ENCODE data around the gene RNASE8.

RNASE8 gene

DNA sequence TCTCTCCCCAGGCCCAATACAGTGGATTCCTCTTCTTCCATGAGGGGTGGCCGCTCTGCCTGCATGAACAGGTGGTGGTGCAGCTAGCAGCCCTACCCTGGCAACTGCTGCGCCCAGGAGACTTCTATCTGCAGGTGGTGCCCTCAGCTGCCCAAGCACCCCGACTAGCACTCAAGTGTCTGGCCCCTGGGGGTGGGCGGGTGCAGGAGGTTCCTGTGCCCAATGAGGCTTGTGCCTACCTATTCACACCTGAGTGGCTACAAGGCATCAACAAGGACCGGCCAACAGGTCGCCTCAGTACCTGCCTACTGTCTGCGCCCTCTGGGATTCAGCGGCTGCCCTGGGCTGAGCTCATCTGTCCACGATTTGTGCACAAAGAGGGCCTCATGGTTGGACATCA is 16.3 kb downstream of the RNASE8 start:
- TF ChIP-seq CTBP1 (IDR thresholded peaks at IDR 0.05; ENCODE audit: borderline replicate concordance) (no peak), PKNOX1 (IDR thresholded peaks at IDR 0.05) (no peak), BHLHE40 (IDR thresholded peaks at IDR 0.05; ENCODE audit: borderline replicate concordance) (no peak), HDGF (IDR thresholded peaks at IDR 0.05; ENCODE audit: borderline replicate concordance) (no peak), FOXK2 (IDR thresholded peaks at IDR 0.05) (no peak), FOXM1 (IDR thresholded peaks at IDR 0.05; ENCODE audit: borderline replicate concordance) (no peak), TARDBP (IDR thresholded peaks at IDR 0.05) (no peak), FOXA1 (IDR thresholded peaks at IDR 0.05) (no peak), ZNF384 (IDR thresholded peaks at IDR 0.05) (no peak), NFRKB (IDR thresholded peaks at IDR 0.05) (no peak), L3MBTL2 (conservative IDR thresholded peaks at IDR 0.05) (no peak), SP1 (IDR thresholded peaks at IDR 0.05) (no peak), ELF4 (IDR thresholded peaks at IDR 0.05) (no peak)
- no peak for DNase-seq (ENCODE audit: extremely low spot score)
- ChIA-PET CTCF (interaction anchor here (1.2 to 1.5 kb wide), 2 partner anchors 19 kb away, joined by 6 read pairs; no protein-coding TSS in a partner anchor), POLR2A (interaction anchor here (1.1 kb wide), 1 partner anchor 23 kb away, joined by 3 read pairs; no protein-coding TSS in a partner anchor)

DNA sequence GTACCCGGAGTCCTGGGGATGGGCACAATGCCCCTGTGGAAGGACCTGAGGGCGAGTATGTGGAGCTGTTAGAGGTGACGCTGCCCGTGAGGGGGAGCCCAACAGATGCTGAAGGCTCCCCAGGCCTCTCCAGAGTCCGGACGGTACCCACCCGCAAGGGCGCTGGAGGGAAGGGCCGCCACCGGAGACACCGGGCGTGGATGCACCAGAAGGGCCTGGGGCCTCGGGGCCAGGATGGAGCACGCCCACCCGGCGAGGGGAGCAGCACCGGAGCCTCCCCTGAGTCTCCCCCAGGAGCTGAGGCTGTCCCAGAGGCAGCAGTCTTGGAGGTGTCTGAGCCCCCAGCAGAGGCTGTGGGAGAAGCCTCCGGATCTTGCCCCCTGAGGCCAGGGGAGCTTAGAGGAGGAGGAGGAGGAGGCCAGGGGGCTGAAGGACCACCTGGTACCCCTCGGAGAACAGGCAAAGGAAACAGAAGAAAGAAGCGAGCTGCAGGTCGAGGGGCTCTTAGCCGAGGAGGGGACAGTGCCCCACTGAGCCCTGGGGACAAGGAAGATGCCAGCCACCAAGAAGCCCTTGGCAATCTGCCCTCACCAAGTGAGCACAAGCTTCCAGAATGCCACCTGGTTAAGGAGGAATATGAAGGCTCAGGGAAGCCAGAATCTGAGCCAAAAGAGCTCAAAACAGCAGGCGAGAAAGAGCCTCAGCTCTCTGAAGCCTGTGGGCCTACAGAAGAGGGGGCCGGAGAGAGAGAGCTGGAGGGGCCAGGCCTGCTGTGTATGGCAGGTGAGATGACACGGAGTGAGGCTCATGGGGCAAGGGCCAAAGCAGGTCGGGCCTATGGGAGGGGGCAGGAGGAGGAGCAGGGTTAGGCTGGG is 17.0 kb downstream of the RNASE8 start:
- ChIA-PET POLR2A (interaction anchor here (1.1 kb wide), 1 partner anchor 23 kb away, joined by 3 read pairs; no protein-coding TSS in a partner anchor), CTCF (interaction anchor here (1.5 kb wide), 1 partner anchor 18 kb away, joined by 6 read pairs; no protein-coding TSS in a partner anchor)
- TF ChIP-seq FOXA1 (IDR thresholded peaks at IDR 0.05) (no peak), SUZ12 (IDR thresholded peaks at IDR 0.05) (no peak), ARNT (IDR thresholded peaks at IDR 0.05) (no peak), TARDBP (IDR thresholded peaks at IDR 0.05) (no peak), CTBP1 (IDR thresholded peaks at IDR 0.05; ENCODE audit: borderline replicate concordance) (no peak), LEF1 (IDR thresholded peaks at IDR 0.05; ENCODE audit: borderline replicate concordance) (no peak), SP1 (IDR thresholded peaks at IDR 0.05) (no peak), HDGF (IDR thresholded peaks at IDR 0.05; ENCODE audit: borderline replicate concordance) (no peak), FOXK2 (IDR thresholded peaks at IDR 0.05) (no peak), FOXM1 (IDR thresholded peaks at IDR 0.05; ENCODE audit: borderline replicate concordance) (no peak), L3MBTL2 (conservative IDR thresholded peaks at IDR 0.05) (no peak), PKNOX1 (IDR thresholded peaks at IDR 0.05) (no peak), ZNF384 (IDR thresholded peaks at IDR 0.05) (no peak), BHLHE40 (IDR thresholded peaks at IDR 0.05; ENCODE audit: borderline replicate concordance) (no peak)
- DNase-seq (ENCODE audit: extremely low spot score), result no peak

DNA sequence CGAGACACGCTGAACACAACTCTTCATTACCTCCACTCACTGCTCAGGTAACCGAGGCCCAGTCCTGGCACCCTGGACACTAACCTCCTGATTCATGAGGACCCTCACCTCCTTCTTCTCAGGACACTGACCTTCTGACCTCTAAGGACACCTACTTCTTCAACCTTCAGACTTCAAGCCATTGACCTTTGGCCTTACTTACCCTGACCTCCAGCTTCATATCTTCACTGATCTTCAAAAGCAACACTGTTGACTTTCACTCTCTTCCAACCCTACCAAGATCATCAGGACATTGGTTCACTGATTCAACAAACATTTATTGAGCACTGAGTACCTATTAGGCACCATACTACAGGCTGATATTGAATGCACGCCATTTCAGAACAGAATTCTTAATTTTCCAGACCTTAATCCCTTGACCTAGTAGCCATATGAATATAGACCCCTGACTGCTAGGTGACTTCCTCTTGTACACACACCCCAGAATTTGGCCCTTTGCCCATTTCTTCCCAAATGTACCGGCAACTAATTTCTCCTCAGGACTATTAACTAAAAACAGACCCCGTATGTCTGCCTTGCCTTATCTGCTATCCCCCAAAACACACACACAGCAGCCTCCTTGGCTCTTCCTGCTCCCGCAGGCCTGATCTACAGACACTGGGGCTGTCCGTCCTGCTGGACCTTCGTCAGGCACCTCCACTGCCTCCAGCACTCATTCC is 18.3 kb downstream of the RNASE8 start:
- no peak for DNase-seq (ENCODE audit: extremely low spot score)
- TF ChIP-seq TARDBP (IDR thresholded peaks at IDR 0.05) (no peak), SP1 (IDR thresholded peaks at IDR 0.05) (no peak), BHLHE40 (IDR thresholded peaks at IDR 0.05; ENCODE audit: borderline replicate concordance) (no peak), PKNOX1 (IDR thresholded peaks at IDR 0.05) (no peak), LEF1 (IDR thresholded peaks at IDR 0.05; ENCODE audit: borderline replicate concordance) (no peak), ELF4 (IDR thresholded peaks at IDR 0.05) (no peak), L3MBTL2 (conservative IDR thresholded peaks at IDR 0.05) (no peak), CTBP1 (IDR thresholded peaks at IDR 0.05; ENCODE audit: borderline replicate concordance) (no peak)

DNA sequence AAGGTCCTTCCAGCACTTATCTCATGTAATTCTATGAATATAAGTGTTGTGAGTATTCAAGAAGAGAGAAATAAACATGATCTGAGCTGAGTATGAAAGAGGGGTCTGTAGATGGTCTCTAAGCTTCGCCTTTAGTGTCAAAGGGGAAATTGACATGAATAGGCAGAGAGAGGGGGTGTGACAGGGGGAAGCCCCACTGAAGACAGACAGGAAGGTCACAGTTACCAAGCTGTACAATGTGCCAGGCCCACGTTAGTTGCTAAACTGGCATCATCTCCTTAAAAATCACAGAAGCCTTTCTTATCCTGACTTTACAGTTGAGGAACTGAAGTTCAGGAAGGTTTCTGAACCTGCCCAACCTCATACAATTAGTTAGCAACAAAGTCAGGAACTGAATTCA is 20.1 kb downstream of the RNASE8 start:
- ChIA-PET POLR2A (no interaction called here), CTCF (interaction anchor here (2.7 kb wide), 1 partner anchor 14 kb away, joined by 10 read pairs; no protein-coding TSS in a partner anchor)
- DNase-seq (ENCODE audit: extremely low spot score), result no peak
- no peak for TF ChIP-seq ZNF384 (IDR thresholded peaks at IDR 0.05)
- TF ChIP-seq CTBP1 (IDR thresholded peaks at IDR 0.05; ENCODE audit: borderline replicate concordance), result no peak
- no peak for TF ChIP-seq NFRKB (IDR thresholded peaks at IDR 0.05)

More for the DNA sequence above, 18.3 kb downstream of the RNASE8 start:
- POLR2A ChIA-PET, result no interaction called here
- CTCF ChIA-PET, result no interaction called here

GRCh38 chr14:21078287-21078686 is 20.7 kb downstream of the RNASE8 start:
- POLR2A ChIA-PET, result no interaction called here

More at GRCh38 chr14:21078287-21078686, 20.7 kb downstream of the RNASE8 start:
- TF ChIP-seq ELF4 (IDR thresholded peaks at IDR 0.05) (no peak), FOXM1 (IDR thresholded peaks at IDR 0.05; ENCODE audit: borderline replicate concordance) (no peak), L3MBTL2 (conservative IDR thresholded peaks at IDR 0.05) (no peak), CTBP1 (IDR thresholded peaks at IDR 0.05; ENCODE audit: borderline replicate concordance) (no peak), SP1 (IDR thresholded peaks at IDR 0.05) (no peak), LEF1 (IDR thresholded peaks at IDR 0.05; ENCODE audit: borderline replicate concordance) (no peak), TARDBP (IDR thresholded peaks at IDR 0.05) (no peak), FOXA1 (IDR thresholded peaks at IDR 0.05) (no peak), ZNF384 (IDR thresholded peaks at IDR 0.05) (no peak), SUZ12 (IDR thresholded peaks at IDR 0.05) (no peak), PKNOX1 (IDR thresholded peaks at IDR 0.05) (no peak), FOXK2 (IDR thresholded peaks at IDR 0.05) (no peak), ARNT (IDR thresholded peaks at IDR 0.05) (no peak)
- DNase-seq (ENCODE audit: extremely low spot score), result no peak
- CTCF ChIA-PET, result interaction anchor here (2.7 kb wide), 1 partner anchor 14 kb away, joined by 10 read pairs; no protein-coding TSS in a partner anchor
